GM12878 (cell line): ENCODE measurements around the gene INO80. TPM values are rescaled to one million over a fixed set of nuclear protein-coding genes. Genes with fewer than 3 reads are reported as not detected.

ENCODE experiments used
- ATAC-seq: fragments of 200-7000 bp; cut with Tn5 transposase; 3 replicates; pipeline ENCODE4 v1.9.1; 2020; ENCODE audit warnings: mild to moderate bottlenecking, moderate library complexity
- BruUV-seq: library from RNA; stranded (reverse); fragments of 400-500 nt; replicated peaks from 2 replicates; lab custom pipeline; 2021; lab: Mats Ljungman, UMichigan
- CTCF ChIA-PET: fragments of 300-600 bp; sonication (Branson Sonifier 250); formaldehyde crosslinking; extraction: SDS; loops from one replicate; lab custom pipeline; 2021; ENCODE audit warnings: inconsistent platforms; lab: Yijun Ruan, JAX
- POLR2A ChIA-PET: fragments of 350-600 bp; formaldehyde crosslinking; extraction: SDS; loops from one replicate; lab custom pipeline; 2021; ENCODE audit warnings: inconsistent platforms; lab: Charles Lee
- RAD21 ChIA-PET: fragments of 300-600 bp; sonication (Branson Sonifier 250); formaldehyde crosslinking; loops from one replicate; lab custom pipeline; 2023; ENCODE audit warnings: antibody characterized with exemption; ENCODE audit not compliant: unreplicated experiment; lab: Charles Lee
- SMC1A ChIA-PET: fragments of 300-600 bp; sonication (Branson Sonifier 250); formaldehyde crosslinking; loops from one replicate; lab custom pipeline; 2023; ENCODE audit not compliant: unreplicated experiment, uncharacterized antibody; lab: Charles Lee
- DNase-seq: peaks from one replicate; pipeline ENCODE4 v3.0.0-alpha.2; 2011; ENCODE audit warnings: low read depth, low spot score
- FAIRE-seq: peaks from 3 replicates; lab custom pipeline; 2011; peaks lifted over from hg19 to GRCh38; lab: Jason Lieb, UNC
- H2AFZ ChIP-seq: 2 replicates; pipeline ENCODE4 v1.6.0; 2011; ENCODE audit warnings: low read depth, low read length, control low read depth; ENCODE audit not compliant: control insufficient read depth
- H3K27ac ChIP-seq: 2 replicates; pipeline ENCODE4 v1.5.1; 2011; ENCODE audit warnings: control low read depth; ENCODE audit not compliant: control insufficient read depth, insufficient read depth
- H3K27me3 ChIP-seq, 2 experiments: replicated peaks in 1 of 2; 2 replicates each; pipeline versions ENCODE4 v1.6.0 to v1.6.1; 2011; ENCODE audit warnings: low read length in 1 of 2; ENCODE audit not compliant: control insufficient read depth in 2 of 2, insufficient read depth in 2 of 2
- H3K36me3 ChIP-seq, 2 experiments: 2 replicates each; pipeline ENCODE4 v1.5.1; 2011; ENCODE audit warnings: low read length in 1 of 2; ENCODE audit not compliant: control insufficient read depth in 2 of 2, insufficient read depth in 2 of 2
- H3K4me1 ChIP-seq: 2 replicates; pipeline ENCODE4 v1.6.1; 2011; ENCODE audit warnings: mild to moderate bottlenecking, low read length, moderate library complexity, mixed read lengths; ENCODE audit not compliant: control insufficient read depth, insufficient read depth
- H3K4me2 ChIP-seq: 2 replicates; pipeline ENCODE4 v1.6.0; 2011; ENCODE audit warnings: control low read depth; ENCODE audit not compliant: control insufficient read depth, insufficient read depth
- H3K4me3 ChIP-seq: fragments of 200-600 bp; sonication (generic); 2 replicates; pipeline ENCODE4 v1.5.1; 2016
- H3K79me2 ChIP-seq: 2 replicates; pipeline ENCODE4 v1.6.0; 2011; ENCODE audit warnings: low read length; ENCODE audit not compliant: control insufficient read depth, insufficient read depth
- H3K9ac ChIP-seq: 2 replicates; pipeline ENCODE4 v1.8.0; 2011; ENCODE audit warnings: low read length, control low read depth, mixed read lengths; ENCODE audit not compliant: control insufficient read depth, insufficient read depth
- H3K9me3 ChIP-seq: replicated peaks from 3 replicates; pipeline ENCODE4 v1.5.1; 2011; ENCODE audit warnings: mild to moderate bottlenecking, low read length; ENCODE audit not compliant: control insufficient read depth, insufficient read depth
- H4K20me1 ChIP-seq: 2 replicates; pipeline ENCODE4 v1.6.0; 2011; ENCODE audit not compliant: control insufficient read depth, insufficient read depth
- BMI1 ChIP-seq: fragments of 450-650 bp; IDR thresholded peaks from 2 replicates; pipeline ENCODE4 v1.6.1; 2016; ENCODE audit warnings: mild to moderate bottlenecking, moderate library complexity, borderline replicate concordance
- E2F8 ChIP-seq: fragments of 450-650 bp; IDR thresholded peaks from 2 replicates; pipeline ENCODE4 v1.6.1; 2018; ENCODE audit warnings: mild to moderate bottlenecking, low read depth, moderate library complexity; ENCODE audit not compliant: partially characterized antibody
- ETV6 ChIP-seq, 2 experiments: fragments of 450-650 bp in 1 of 2; IDR thresholded peaks in 1 of 2; conservative IDR thresholded peaks in 1 of 2; 2 replicates each; pipeline ENCODE4 v1.6.1; 2014; ENCODE audit warnings: antibody characterized with exemption in 1 of 2, borderline replicate concordance in 1 of 2, low read depth in 1 of 2, mild to moderate bottlenecking in 1 of 2, moderate library complexity in 1 of 2
- JUND ChIP-seq: IDR thresholded peaks from 2 replicates; pipeline ENCODE4 v1.6.1; 2012; ENCODE audit warnings: low read depth, mild to moderate bottlenecking, low read length, improper control_type of control experiment, moderate library complexity
- MEF2A ChIP-seq: IDR thresholded peaks from 2 replicates; pipeline ENCODE4 v1.6.1; 2011; ENCODE audit warnings: low read depth, mild to moderate bottlenecking, low read length, moderate library complexity; ENCODE audit not compliant: insufficient read depth
- MTA2 ChIP-seq: fragments of 450-650 bp; IDR thresholded peaks from 2 replicates; pipeline ENCODE4 v1.6.1; 2016; ENCODE audit warnings: low read depth, mild to moderate bottlenecking, moderate library complexity
- NFXL1 ChIP-seq: fragments of 450-650 bp; IDR thresholded peaks from 2 replicates; pipeline ENCODE4 v1.6.1; 2017; ENCODE audit warnings: antibody characterized with exemption, mild to moderate bottlenecking, borderline replicate concordance
- RUNX3 ChIP-seq: IDR thresholded peaks from 2 replicates; pipeline ENCODE4 v1.6.1; 2012; ENCODE audit warnings: low read length, inconsistent platforms
- SIN3A ChIP-seq: IDR thresholded peaks from 2 replicates; pipeline ENCODE4 v1.6.1; 2012; ENCODE audit warnings: low read depth, low read length, improper control_type of control experiment
- ZNF24 ChIP-seq: fragments of 450-650 bp; IDR thresholded peaks from 2 replicates; pipeline ENCODE4 v1.6.1; 2017; ENCODE audit warnings: antibody characterized with exemption, mild to moderate bottlenecking
- WGBS: methylation state at CpG from one replicate; pipeline ENCODE4 v1.1.6; 2016; ENCODE audit warnings: low lambda C conversion rate; ENCODE audit not compliant: insufficient replicate concordance, insufficient coverage; ENCODE audit errors: missing lambda C conversion rate; 5-methylcytosine and 5-hydroxymethylcytosine counted together
- in situ Hi-C: fragments of 300-500 bp; cut with MboI; formaldehyde crosslinking; loops from 9 replicates; pipeline ENCODE4 v1.14.3; 2018; ENCODE audit warnings: mixed read lengths
- intact Hi-C: fragments of 100-400 bp; cut with micrococcal nuclease; formaldehyde crosslinking; loops from one replicate; pipeline ENCODE4 v1.14.2; 2022; ENCODE audit not compliant: unreplicated experiment
- polyA plus RNA-seq, 11 experiments: library from polyadenylated mRNA; depleted of rRNA in 4 of 11; unstranded in 6 of 11; stranded (reverse) in 5 of 11; fragments of >200 nt; fragmentation: Nextera tagmentation in 4 of 11; fragmentation: Illumina TruSeq in 1 of 11; extraction: Ambion mirVana in 4 of 11; extraction: Trizol in 1 of 11; gene quantifications; 1 replicate in 1 of 11; 2 replicates in 10 of 11; pipeline versions ENCODE4 v1.2.1 to v1.2.3, GENCODE V29; 2011 to 2016; ENCODE audit warnings: inconsistent platforms in 2 of 11, missing spikeins in 2 of 11, low read depth in 1 of 11
- total RNA-seq, 4 experiments: library from RNA; depleted of rRNA in 3 of 4; stranded (reverse); fragments of >200 nt in 3 of 4; fragmentation: Illumina TruSeq in 1 of 4; extraction: Trizol in 1 of 4; gene quantifications; 2 replicates each; pipeline versions ENCODE4 v1.2.1 to v1.2.3, GENCODE V29; 2013 to 2021
- TF ChIP-seq, protein P1 (sequence below): IDR thresholded peaks from 2 replicates; pipeline ENCODE4 v1.6.1; 2011; ENCODE audit warnings: borderline replicate concordance, low read depth, mild to moderate bottlenecking, moderate library complexity, low read length; ENCODE audit not compliant: insufficient read depth, poor library complexity, severe bottlenecking
- TF ChIP-seq, protein P2 (sequence below): fragments of 450-650 bp; IDR thresholded peaks from 2 replicates; pipeline ENCODE4 v1.6.1; 2017; ENCODE audit warnings: mild to moderate bottlenecking

INO80 gene
- total and polyA plus RNA-seq, 10 of the 15 experiments (the other 5 are each of a cell fraction or from before 2014, with no cell fraction given) = 4.5 to 25.0 (median 14.2) TPM

DNA sequence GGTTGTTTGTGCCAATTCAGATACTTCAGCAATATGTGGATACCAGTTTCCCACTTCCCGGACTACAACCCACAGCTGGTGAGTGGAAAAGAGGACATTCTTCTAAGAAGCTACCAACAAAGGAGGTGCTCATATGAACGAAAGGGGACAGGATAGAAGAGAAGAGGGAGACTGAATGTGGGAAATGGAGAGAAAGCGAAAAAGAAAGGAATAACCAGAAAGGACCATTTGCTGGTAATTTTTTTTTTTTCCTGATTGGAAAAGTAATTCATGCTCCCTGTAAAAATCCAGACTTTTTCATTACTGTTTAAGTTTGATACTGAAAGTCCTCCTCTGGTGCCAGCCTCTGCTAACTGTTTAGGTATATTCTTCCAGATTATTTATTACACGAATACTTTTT lies 164.3 kb downstream of the INO80 start:
- in situ Hi-C loops (no loop called here), intact Hi-C loops (no loop called here)
- H3K27me3 ChIP-seq = no peaks in the 10 kb centered on the region
- H3K4me3 ChIP-seq = no peak overlapping the region
- WGBS = 96% methylated on average over 4 of the region's 4 CpGs
- no peaks in the 10 kb centered on the region for H3K9me3 ChIP-seq
- peaks cover 7% of the 10 kb centered on the region for H3K4me1 ChIP-seq
- CTCF ChIA-PET = interaction anchor here (0.5 to 4.3 kb wide), 5 partner anchors 10 to 650 kb away, joined by 3 to 37 read pairs (median 4); no protein-coding TSS in a partner anchor
- RAD21 ChIA-PET = interaction anchor here (0.7 to 1.5 kb wide), 2 partner anchors 12 to 27 kb away, joined by 3 read pairs; no protein-coding TSS in a partner anchor
- no peak overlapping the region for H3K27ac ChIP-seq
- no peak overlapping the region for H3K9ac ChIP-seq
- H3K4me2 ChIP-seq = no peak overlapping the region
- no peak for ATAC-seq
- no peak for DNase-seq
- H2AFZ ChIP-seq = no peak overlapping the region
- H4K20me1 ChIP-seq = no peaks in the 10 kb centered on the region
- POLR2A ChIA-PET = interaction anchor here (3.0 kb wide), 1 partner anchor 11 kb away, joined by 20 read pairs; no protein-coding TSS in a partner anchor
- H3K79me2 ChIP-seq = no peaks in the 10 kb centered on the region
- H3K36me3 ChIP-seq = no peaks in the 10 kb centered on the region
- no peak for FAIRE-seq
- no TSS peak for BruUV-seq
- SMC1A ChIA-PET = interaction anchor here (0.6 to 1.2 kb wide), 2 partner anchors 9 to 47 kb away, joined by 3 to 5 read pairs; no protein-coding TSS in a partner anchor
- no peak for TF ChIP-seq MTA2
- TF ChIP-seq JUND = no peak
- no peak for TF ChIP-seq ETV6 (conservative IDR thresholded peaks at IDR 0.05 in 1 of 2, IDR thresholded peaks at IDR 0.05 in 1 of 2; ENCODE audit: borderline replicate concordance in 1 of 2, low read depth in 1 of 2)
- TF ChIP-seq, protein P1, sequence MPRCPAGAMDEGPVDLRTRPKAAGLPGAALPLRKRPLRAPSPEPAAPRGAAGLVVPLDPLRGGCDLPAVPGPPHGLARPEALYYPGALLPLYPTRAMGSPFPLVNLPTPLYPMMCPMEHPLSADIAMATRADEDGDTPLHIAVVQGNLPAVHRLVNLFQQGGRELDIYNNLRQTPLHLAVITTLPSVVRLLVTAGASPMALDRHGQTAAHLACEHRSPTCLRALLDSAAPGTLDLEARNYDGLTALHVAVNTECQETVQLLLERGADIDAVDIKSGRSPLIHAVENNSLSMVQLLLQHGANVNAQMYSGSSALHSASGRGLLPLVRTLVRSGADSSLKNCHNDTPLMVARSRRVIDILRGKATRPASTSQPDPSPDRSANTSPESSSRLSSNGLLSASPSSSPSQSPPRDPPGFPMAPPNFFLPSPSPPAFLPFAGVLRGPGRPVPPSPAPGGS = no peak
- no peak for TF ChIP-seq SIN3A
- no peak for TF ChIP-seq RUNX3
- TF ChIP-seq, protein P2, sequence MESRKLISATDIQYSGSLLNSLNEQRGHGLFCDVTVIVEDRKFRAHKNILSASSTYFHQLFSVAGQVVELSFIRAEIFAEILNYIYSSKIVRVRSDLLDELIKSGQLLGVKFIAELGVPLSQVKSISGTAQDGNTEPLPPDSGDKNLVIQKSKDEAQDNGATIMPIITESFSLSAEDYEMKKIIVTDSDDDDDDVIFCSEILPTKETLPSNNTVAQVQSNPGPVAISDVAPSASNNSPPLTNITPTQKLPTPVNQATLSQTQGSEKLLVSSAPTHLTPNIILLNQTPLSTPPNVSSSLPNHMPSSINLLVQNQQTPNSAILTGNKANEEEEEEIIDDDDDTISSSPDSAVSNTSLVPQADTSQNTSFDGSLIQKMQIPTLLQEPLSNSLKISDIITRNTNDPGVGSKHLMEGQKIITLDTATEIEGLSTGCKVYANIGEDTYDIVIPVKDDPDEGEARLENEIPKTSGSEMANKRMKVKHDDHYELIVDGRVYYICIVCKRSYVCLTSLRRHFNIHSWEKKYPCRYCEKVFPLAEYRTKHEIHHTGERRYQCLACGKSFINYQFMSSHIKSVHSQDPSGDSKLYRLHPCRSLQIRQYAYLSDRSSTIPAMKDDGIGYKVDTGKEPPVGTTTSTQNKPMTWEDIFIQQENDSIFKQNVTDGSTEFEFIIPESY = no peak
- TF ChIP-seq E2F8 = no peak
- no peak for TF ChIP-seq MEF2A
- TF ChIP-seq ZNF24 = no peak
- no peak for TF ChIP-seq BMI1
- TF ChIP-seq NFXL1 = no peak
